Neural cell (in vitro differentiated cells): ENCODE results near the gene ATP2A1.

Experiments used
- EZH2 ChIP-seq: fragments of 200-600, 300-800 bp; shearing (Covaris generic), sonication (generic); IDR thresholded peaks from 2 replicates; pipeline ENCODE4 v1.6.1; 2014; ENCODE audit warnings: antibody characterized with exemption, low read length, borderline replicate concordance, mild to moderate bottlenecking; ENCODE audit not compliant: insufficient read depth, poor library complexity, severe bottlenecking
- RAD21 ChIP-seq: fragments of 450-650 bp; conservative IDR thresholded peaks from 2 replicates; pipeline ENCODE4 v1.6.1; 2014; ENCODE audit warnings: antibody characterized with exemption, mild to moderate bottlenecking, moderate library complexity
- TF ChIP-seq, protein P1 (sequence below): fragments of 450-650 bp; IDR thresholded peaks from 2 replicates; pipeline ENCODE4 v1.5.1; 2014; ENCODE audit warnings: antibody characterized with exemption, mild to moderate bottlenecking, moderate library complexity; ENCODE audit not compliant: poor library complexity, severe bottlenecking

DNA sequence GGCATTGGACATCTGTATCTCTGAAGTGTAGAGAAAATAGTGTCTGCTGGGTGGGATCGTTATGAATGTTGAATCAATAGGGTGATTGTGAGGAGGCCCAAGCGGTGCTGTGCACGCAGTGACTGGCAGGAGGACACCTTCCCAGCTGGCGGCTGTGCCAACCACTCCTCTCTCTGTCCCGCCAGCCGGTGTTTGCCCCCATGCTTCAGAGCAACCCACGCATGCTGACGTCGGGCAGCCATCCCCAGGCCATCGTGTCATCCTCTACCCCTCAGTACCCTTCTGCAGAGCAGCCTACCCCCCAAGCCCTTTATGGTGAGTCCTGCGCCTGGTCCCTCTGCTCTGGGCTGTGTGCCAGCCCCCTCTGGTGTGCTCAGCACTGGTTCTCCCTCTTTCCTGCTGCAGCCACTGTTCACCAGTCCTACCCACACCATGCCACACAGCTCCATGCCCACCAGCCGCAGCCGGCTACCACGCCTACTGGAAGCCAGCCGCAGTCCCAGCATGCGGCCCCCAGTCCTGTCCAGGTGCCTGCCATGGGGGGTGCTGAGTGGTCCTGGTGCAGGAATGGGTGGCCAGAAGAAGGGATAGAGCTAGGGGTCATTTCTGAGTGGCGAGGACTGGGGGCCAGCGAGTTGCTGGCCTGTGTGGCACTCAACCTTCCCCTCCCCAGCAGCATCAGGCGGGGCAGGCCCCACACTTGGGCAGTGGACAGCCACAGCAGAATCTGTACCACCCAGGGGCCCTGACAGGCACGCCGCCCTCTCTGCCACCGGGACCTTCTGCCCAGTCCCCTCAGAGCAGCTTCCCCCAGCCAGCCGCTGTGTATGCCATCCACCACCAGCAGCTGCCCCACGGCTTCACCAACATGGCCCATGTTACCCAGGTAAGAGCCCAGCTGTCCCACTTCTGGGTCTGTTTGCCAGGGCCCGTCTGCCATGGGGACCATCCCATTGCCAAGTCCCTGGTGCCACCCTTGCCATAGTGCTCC lies 43.1 kb upstream of the ATP2A1 start:
- TF ChIP-seq EZH2 (no peak), RAD21 (no peak)
- TF ChIP-seq, protein P1, sequence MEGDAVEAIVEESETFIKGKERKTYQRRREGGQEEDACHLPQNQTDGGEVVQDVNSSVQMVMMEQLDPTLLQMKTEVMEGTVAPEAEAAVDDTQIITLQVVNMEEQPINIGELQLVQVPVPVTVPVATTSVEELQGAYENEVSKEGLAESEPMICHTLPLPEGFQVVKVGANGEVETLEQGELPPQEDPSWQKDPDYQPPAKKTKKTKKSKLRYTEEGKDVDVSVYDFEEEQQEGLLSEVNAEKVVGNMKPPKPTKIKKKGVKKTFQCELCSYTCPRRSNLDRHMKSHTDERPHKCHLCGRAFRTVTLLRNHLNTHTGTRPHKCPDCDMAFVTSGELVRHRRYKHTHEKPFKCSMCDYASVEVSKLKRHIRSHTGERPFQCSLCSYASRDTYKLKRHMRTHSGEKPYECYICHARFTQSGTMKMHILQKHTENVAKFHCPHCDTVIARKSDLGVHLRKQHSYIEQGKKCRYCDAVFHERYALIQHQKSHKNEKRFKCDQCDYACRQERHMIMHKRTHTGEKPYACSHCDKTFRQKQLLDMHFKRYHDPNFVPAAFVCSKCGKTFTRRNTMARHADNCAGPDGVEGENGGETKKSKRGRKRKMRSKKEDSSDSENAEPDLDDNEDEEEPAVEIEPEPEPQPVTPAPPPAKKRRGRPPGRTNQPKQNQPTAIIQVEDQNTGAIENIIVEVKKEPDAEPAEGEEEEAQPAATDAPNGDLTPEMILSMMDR, result no peak
